GM19438 (cell line): Measurements from ENCODE around the gene AOPEP.

Source experiments
- ATAC-seq: cut with Tn5 transposase; IDR thresholded peaks from one replicate; pipeline ENCODE4 v1.9.1; 2021; ENCODE audit warnings: low read depth; ENCODE audit not compliant: unreplicated experiment

Gene AOPEP

GRCh38 chr9:94889628-94890027 is 163.1 kb downstream of the AOPEP start:
- no peak for ATAC-seq

GRCh38 chr9:94891183-94891582 is 164.7 kb downstream of the AOPEP start:
- ATAC-seq: no peak

- no peak for ATAC-seq
Measured at GRCh38 chr9:94892675-94893074, 166.2 kb downstream of the AOPEP start.

- no peak for ATAC-seq
Measured at GRCh38 chr9:94894094-94894699, 167.7 kb downstream of the AOPEP start.

- no peak for ATAC-seq
Measured at GRCh38 chr9:94895668-94896067, 169.2 kb downstream of the AOPEP start.

- ATAC-seq: no peak
Measured at GRCh38 chr9:94896512-94896911, 170.0 kb downstream of the AOPEP start.

- no peak for ATAC-seq
Measured at GRCh38 chr9:94899464-94900221, 173.1 kb downstream of the AOPEP start.

GRCh38 chr9:94900222-94901018 is 173.9 kb downstream of the AOPEP start:
- no peak for ATAC-seq

- no peak for ATAC-seq
Measured at GRCh38 chr9:94901019-94901363, 174.5 kb downstream of the AOPEP start.

GRCh38 chr9:94903961-94904421 is 177.5 kb downstream of the AOPEP start:
- ATAC-seq: no peak

GRCh38 chr9:94904806-94905205 is 178.3 kb downstream of the AOPEP start:
- ATAC-seq: no peak

- ATAC-seq: no peak
Measured at GRCh38 chr9:94905606-94906005, 179.1 kb downstream of the AOPEP start.

GRCh38 chr9:94906181-94906580 is 179.7 kb downstream of the AOPEP start:
- no peak for ATAC-seq

- no peak for ATAC-seq
Measured at GRCh38 chr9:94906713-94907112, 180.2 kb downstream of the AOPEP start.

GRCh38 chr9:94907264-94907936 is 180.9 kb downstream of the AOPEP start:
- ATAC-seq: no peak

GRCh38 chr9:94908011-94908563 is 181.6 kb downstream of the AOPEP start:
- ATAC-seq: no peak

- no peak for ATAC-seq
Measured at GRCh38 chr9:94908583-94909249, 182.2 kb downstream of the AOPEP start.

GRCh38 chr9:94909250-94909894 is 182.9 kb downstream of the AOPEP start:
- no peak for ATAC-seq

GRCh38 chr9:94909965-94910730 is 183.6 kb downstream of the AOPEP start:
- no peak for ATAC-seq
